Panc1 (cell line): ENCODE data around the gene PPP1R36. TPM values are rescaled to one million over a fixed set of nuclear protein-coding genes. Genes with fewer than 3 reads are reported as not detected.

Source experiments
- ATAC-seq: fragments of 200-7000 bp; cut with Tn5 transposase; 2 replicates; pipeline ENCODE4 v1.9.1; 2020; ENCODE audit warnings: mild to moderate bottlenecking, moderate library complexity
- BruUV-seq: library from RNA; stranded (reverse); fragments of 400-500 nt; replicated peaks from 2 replicates; lab custom pipeline; 2021; lab: Mats Ljungman, UMichigan
- CTCF ChIA-PET: fragments of 300-600 bp; sonication (Branson Sonifier 250); formaldehyde crosslinking; loops from one replicate; lab custom pipeline; 2022; ENCODE audit warnings: antibody characterized with exemption; lab: Charles Lee
- POLR2A ChIA-PET: fragments of 300-600 bp; sonication (Branson Sonifier 250); formaldehyde crosslinking; loops from one replicate; lab custom pipeline; 2022; ENCODE audit warnings: antibody characterized with exemption; lab: Charles Lee
- DNase-seq: peaks from one replicate; pipeline ENCODE4 v3.0.0-alpha.2; 2010; ENCODE audit warnings: low read depth, low spot score
- H3K27ac ChIP-seq: 2 replicates; pipeline ENCODE4 v1.5.1; 2011; ENCODE audit warnings: mild to moderate bottlenecking, low read length, inconsistent platforms
- H3K27me3 ChIP-seq: fragments of 200-500 bp; sonication (Bioruptor generic); 2 replicates; pipeline ENCODE4 v1.6.0; 2014; ENCODE audit warnings: low read length, inconsistent platforms; ENCODE audit not compliant: control insufficient read depth, insufficient read depth
- H3K36me3 ChIP-seq: fragments of 200-500 bp; sonication (Bioruptor generic); 2 replicates; pipeline ENCODE4 v1.5.1; 2014; ENCODE audit warnings: inconsistent platforms, mild to moderate bottlenecking, low read length, moderate library complexity; ENCODE audit not compliant: control insufficient read depth, insufficient read depth
- H3K4me1 ChIP-seq: 2 replicates; pipeline ENCODE4 v1.5.1; 2011; ENCODE audit warnings: inconsistent platforms, mild to moderate bottlenecking, low read length, moderate library complexity; ENCODE audit not compliant: control insufficient read depth, insufficient read depth
- H3K4me3 ChIP-seq, 2 experiments: 2 replicates each; pipeline ENCODE4 v1.5.1; 2011 to 2012; ENCODE audit warnings: low read depth in 2 of 2, low read length in 2 of 2, mild to moderate bottlenecking in 2 of 2, inconsistent platforms in 1 of 2, moderate library complexity in 1 of 2
- H3K9me3 ChIP-seq: fragments of 200-500 bp; sonication (Bioruptor generic); 2 replicates; pipeline ENCODE4 v1.5.1; 2014; ENCODE audit warnings: low read depth, mild to moderate bottlenecking, inconsistent platforms, low read length, moderate library complexity; ENCODE audit not compliant: control insufficient read depth, insufficient read depth
- POLR2AphosphoS5 ChIP-seq: IDR thresholded peaks from 2 replicates; pipeline ENCODE4 v1.6.1; 2012; ENCODE audit warnings: mild to moderate bottlenecking, low read depth, low read length, moderate library complexity
- SIN3A ChIP-seq: IDR thresholded peaks from 2 replicates; pipeline ENCODE4 v1.6.1; 2012; ENCODE audit warnings: low read depth, mild to moderate bottlenecking, low read length, moderate library complexity, borderline replicate concordance; ENCODE audit not compliant: insufficient read depth
- TCF7L2 ChIP-seq: IDR thresholded peaks from 2 replicates; pipeline ENCODE4 v1.6.1; 2011; ENCODE audit warnings: mild to moderate bottlenecking, low read depth, low read length, inconsistent platforms
- in situ Hi-C: cut with HindIII; loops from 2 replicates; pipeline ENCODE4 v1.10.0; 2016; ENCODE audit warnings: low sequenced_read_pairs, low pct_unique_long_range_greater_than_20kb
- intact Hi-C: fragments of 100-400 bp; cut with micrococcal nuclease; formaldehyde crosslinking; loops from one replicate; pipeline ENCODE4 v1.10.0; 2022; ENCODE audit not compliant: unreplicated experiment
- total RNA-seq: library from RNA; stranded (reverse); gene quantifications from one replicate; pipeline ENCODE4 v1.2.1, GENCODE V29; 2021; ENCODE audit not compliant: unreplicated experiment
- TF ChIP-seq, protein P1 (sequence below): fragments of 450-650 bp; IDR thresholded peaks from 2 replicates; pipeline ENCODE4 v1.5.1; 2017; ENCODE audit warnings: mild to moderate bottlenecking
- TF ChIP-seq, protein P2 (sequence below), 2 experiments: IDR thresholded peaks; 2 replicates each; pipeline ENCODE4 v1.6.1; 2011 to 2012; ENCODE audit warnings: low read depth in 2 of 2, control low read depth in 1 of 2, low read length in 1 of 2, mild to moderate bottlenecking in 1 of 2, moderate library complexity in 1 of 2; ENCODE audit not compliant: insufficient read depth in 1 of 2

The PPP1R36 gene
- total RNA-seq, 1 experiment from 2014 or later = 0.69 TPM

- POLR2A ChIA-PET = no interaction called here
Measured at GRCh38 chr14:64531567-64531966, 18.2 kb upstream of the PPP1R36 start.

GRCh38 chr14:64536488-64537245 lies 13.1 kb upstream of the PPP1R36 start:
- Histone ChIP-seq H3K36me3 (no peaks in the 10 kb centered on the region), H3K27ac (no peak overlapping the region), H3K9me3 (no peaks in the 10 kb centered on the region), H3K4me3 (no peak overlapping the region), H3K4me1 (no peaks in the 10 kb centered on the region), H3K27me3 (no peaks in the 10 kb centered on the region)
- CTCF ChIA-PET = no interaction called here
- intact Hi-C loops = no loop called here
- in situ Hi-C loops = no loop called here
- TF ChIP-seq SIN3A = no peak
- TF ChIP-seq, protein P1, sequence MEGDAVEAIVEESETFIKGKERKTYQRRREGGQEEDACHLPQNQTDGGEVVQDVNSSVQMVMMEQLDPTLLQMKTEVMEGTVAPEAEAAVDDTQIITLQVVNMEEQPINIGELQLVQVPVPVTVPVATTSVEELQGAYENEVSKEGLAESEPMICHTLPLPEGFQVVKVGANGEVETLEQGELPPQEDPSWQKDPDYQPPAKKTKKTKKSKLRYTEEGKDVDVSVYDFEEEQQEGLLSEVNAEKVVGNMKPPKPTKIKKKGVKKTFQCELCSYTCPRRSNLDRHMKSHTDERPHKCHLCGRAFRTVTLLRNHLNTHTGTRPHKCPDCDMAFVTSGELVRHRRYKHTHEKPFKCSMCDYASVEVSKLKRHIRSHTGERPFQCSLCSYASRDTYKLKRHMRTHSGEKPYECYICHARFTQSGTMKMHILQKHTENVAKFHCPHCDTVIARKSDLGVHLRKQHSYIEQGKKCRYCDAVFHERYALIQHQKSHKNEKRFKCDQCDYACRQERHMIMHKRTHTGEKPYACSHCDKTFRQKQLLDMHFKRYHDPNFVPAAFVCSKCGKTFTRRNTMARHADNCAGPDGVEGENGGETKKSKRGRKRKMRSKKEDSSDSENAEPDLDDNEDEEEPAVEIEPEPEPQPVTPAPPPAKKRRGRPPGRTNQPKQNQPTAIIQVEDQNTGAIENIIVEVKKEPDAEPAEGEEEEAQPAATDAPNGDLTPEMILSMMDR = no peak
- no TSS peak for BruUV-seq
- POLR2A ChIA-PET = interaction anchor here (0.6 kb wide), 1 partner anchor 17 kb away, joined by 3 read pairs; no protein-coding TSS in a partner anchor
- ATAC-seq (no peak), DNase-seq (no peak)

More at GRCh38 chr14:64531567-64531966, 18.2 kb upstream of the PPP1R36 start:
- Histone ChIP-seq H3K27ac (no peak overlapping the region), H3K36me3 (no peaks in the 10 kb centered on the region), H3K4me3 (no peak overlapping the region), H3K4me1 (no peaks in the 10 kb centered on the region), H3K9me3 (no peaks in the 10 kb centered on the region), H3K27me3 (no peaks in the 10 kb centered on the region)
- no peak for ATAC-seq
- TF ChIP-seq TCF7L2 = no peak
- no peak for TF ChIP-seq SIN3A
- TF ChIP-seq, protein P2, sequence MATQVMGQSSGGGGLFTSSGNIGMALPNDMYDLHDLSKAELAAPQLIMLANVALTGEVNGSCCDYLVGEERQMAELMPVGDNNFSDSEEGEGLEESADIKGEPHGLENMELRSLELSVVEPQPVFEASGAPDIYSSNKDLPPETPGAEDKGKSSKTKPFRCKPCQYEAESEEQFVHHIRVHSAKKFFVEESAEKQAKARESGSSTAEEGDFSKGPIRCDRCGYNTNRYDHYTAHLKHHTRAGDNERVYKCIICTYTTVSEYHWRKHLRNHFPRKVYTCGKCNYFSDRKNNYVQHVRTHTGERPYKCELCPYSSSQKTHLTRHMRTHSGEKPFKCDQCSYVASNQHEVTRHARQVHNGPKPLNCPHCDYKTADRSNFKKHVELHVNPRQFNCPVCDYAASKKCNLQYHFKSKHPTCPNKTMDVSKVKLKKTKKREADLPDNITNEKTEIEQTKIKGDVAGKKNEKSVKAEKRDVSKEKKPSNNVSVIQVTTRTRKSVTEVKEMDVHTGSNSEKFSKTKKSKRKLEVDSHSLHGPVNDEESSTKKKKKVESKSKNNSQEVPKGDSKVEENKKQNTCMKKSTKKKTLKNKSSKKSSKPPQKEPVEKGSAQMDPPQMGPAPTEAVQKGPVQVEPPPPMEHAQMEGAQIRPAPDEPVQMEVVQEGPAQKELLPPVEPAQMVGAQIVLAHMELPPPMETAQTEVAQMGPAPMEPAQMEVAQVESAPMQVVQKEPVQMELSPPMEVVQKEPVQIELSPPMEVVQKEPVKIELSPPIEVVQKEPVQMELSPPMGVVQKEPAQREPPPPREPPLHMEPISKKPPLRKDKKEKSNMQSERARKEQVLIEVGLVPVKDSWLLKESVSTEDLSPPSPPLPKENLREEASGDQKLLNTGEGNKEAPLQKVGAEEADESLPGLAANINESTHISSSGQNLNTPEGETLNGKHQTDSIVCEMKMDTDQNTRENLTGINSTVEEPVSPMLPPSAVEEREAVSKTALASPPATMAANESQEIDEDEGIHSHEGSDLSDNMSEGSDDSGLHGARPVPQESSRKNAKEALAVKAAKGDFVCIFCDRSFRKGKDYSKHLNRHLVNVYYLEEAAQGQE (IDR thresholded peaks at IDR 0.05; ENCODE audit: insufficient read depth in 1 of 2, low read depth in 2 of 2, low read length in 1 of 2) = no peak
- TF ChIP-seq, protein P1 = no peak
- no peak for TF ChIP-seq POLR2AphosphoS5
- DNase-seq = no peak
- CTCF ChIA-PET = no interaction called here
- BruUV-seq = no TSS peak
- intact Hi-C loops = no loop called here
- in situ Hi-C loops = no loop called here
